ENCODE data around the gene FHOD3. TPM values are rescaled to one million over a fixed set of nuclear protein-coding genes. Genes with fewer than 3 reads are reported as not detected.

The FHOD3 gene
- total RNA-seq, 1 experiment from 2014 or later: 5.0 TPM

DNA sequence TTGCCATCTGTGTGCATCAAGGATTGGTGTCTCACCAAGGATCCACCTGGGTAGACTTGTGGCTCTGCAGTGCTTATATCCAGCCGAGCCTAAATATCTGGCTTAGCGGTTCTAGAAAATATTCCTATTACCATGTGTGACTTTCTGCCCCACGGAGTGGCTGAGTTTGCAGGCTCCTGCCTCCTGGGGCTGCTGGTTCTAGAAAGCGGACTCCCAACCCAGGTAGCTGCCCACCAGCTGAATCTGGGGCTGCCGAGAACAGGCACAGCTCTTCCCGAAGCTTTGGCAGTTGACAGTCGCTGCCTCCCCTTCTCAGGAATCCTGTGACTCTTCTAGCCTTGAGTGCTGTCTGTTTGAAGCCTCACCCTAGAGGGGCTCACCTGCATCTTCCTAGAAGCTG lies 426.7 kb downstream of the FHOD3 start:
- no peak for DNase-seq (ENCODE audit: unreplicated experiment)
- H3K27me3 Mint-ChIP-seq (ENCODE audit: insufficient read depth, unreplicated experiment): no peaks in the 10 kb centered on the region
- H3K27ac Mint-ChIP-seq (ENCODE audit: low read depth, unreplicated experiment): no peak overlapping the region
- ChIA-PET POLR2A (interaction anchor here (0.6 kb wide), 1 partner anchor 45 kb away, joined by 4 read pairs; no protein-coding TSS in a partner anchor), CTCF (interaction anchor here (1.1 to 1.7 kb wide), 4 partner anchors 8 to 85 kb away, joined by 3 to 8 read pairs (median 3); no protein-coding TSS in a partner anchor)
- intact Hi-C loops (cut with micrococcal nuclease): no loop called here
- no peak overlapping the region for H3K4me3 Mint-ChIP-seq (ENCODE audit: unreplicated experiment)
- no peaks in the 10 kb centered on the region for H3K9me3 Mint-ChIP-seq (ENCODE audit: unreplicated experiment)
- BruUV-seq (replicated peaks): no TSS peak
- H3K4me1 Mint-ChIP-seq (ENCODE audit: insufficient read depth, unreplicated experiment): no peaks in the 10 kb centered on the region
- H3K36me3 Mint-ChIP-seq (ENCODE audit: insufficient read depth, unreplicated experiment): peaks cover 4% of the 10 kb centered on the region
- TF ChIP-seq CTCF (IDR thresholded peaks at IDR 0.05; ENCODE audit: unreplicated experiment): no peak

DNA sequence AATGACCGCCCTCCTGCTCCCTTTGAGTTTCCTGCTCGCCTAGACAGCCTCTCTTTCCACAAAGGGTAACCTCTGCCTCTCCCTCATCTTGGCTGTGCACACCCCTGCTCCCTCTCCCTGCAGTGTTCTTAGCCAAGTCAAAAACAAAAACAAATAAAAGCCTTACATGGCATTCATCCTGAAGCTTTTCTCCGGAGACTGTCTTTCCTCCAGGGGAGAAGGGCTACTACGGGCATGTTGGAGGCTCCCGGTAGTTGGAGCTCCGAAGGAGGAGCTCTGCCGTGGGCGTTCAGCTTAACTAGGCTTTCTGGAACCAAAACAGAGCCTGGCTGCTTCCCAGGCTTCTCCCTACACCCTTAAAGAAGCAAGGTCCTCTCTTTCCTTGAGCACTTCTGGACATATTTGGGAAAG lies 427.1 kb downstream of the FHOD3 start:
- Mint-ChIP-seq H3K27ac (ENCODE audit: low read depth, unreplicated experiment) (no peak overlapping the region), H3K4me1 (ENCODE audit: insufficient read depth, unreplicated experiment) (no peaks in the 10 kb centered on the region), H3K4me3 (ENCODE audit: unreplicated experiment) (no peak overlapping the region), H3K27me3 (ENCODE audit: insufficient read depth, unreplicated experiment) (no peaks in the 10 kb centered on the region), H3K9me3 (ENCODE audit: unreplicated experiment) (no peaks in the 10 kb centered on the region), H3K36me3 (ENCODE audit: insufficient read depth, unreplicated experiment) (peaks cover 4% of the 10 kb centered on the region)
- POLR2A ChIA-PET: interaction anchor here (0.6 kb wide), 1 partner anchor 11 kb away, joined by 3 read pairs; no protein-coding TSS in a partner anchor
- intact Hi-C loops (cut with micrococcal nuclease): no loop called here
- no TSS peak for BruUV-seq (replicated peaks)
- DNase-seq (ENCODE audit: unreplicated experiment): no peak
- no peak for TF ChIP-seq CTCF (IDR thresholded peaks at IDR 0.05; ENCODE audit: unreplicated experiment)
- CTCF ChIA-PET: interaction anchor here (1.1 to 1.7 kb wide), 4 partner anchors 8 to 84 kb away, joined by 3 to 8 read pairs (median 3); no protein-coding TSS in a partner anchor

- Mint-ChIP-seq H3K9me3 (ENCODE audit: unreplicated experiment) (no peaks in the 10 kb centered on the region), H3K27ac (ENCODE audit: low read depth, unreplicated experiment) (no peak overlapping the region), H3K4me1 (ENCODE audit: insufficient read depth, unreplicated experiment) (no peaks in the 10 kb centered on the region), H3K36me3 (ENCODE audit: insufficient read depth, unreplicated experiment) (no peaks in the 10 kb centered on the region), H3K27me3 (ENCODE audit: insufficient read depth, unreplicated experiment) (no peaks in the 10 kb centered on the region), H3K4me3 (ENCODE audit: unreplicated experiment) (no peak overlapping the region)
- ChIA-PET CTCF (interaction anchor here (0.6 to 1.6 kb wide), 2 partner anchors 40 to 80 kb away, joined by 4 to 7 read pairs; no protein-coding TSS in a partner anchor), POLR2A (no interaction called here)
- no TSS peak for BruUV-seq (replicated peaks)
- TF ChIP-seq CTCF (IDR thresholded peaks at IDR 0.05; ENCODE audit: unreplicated experiment): no peak
- intact Hi-C loops (cut with micrococcal nuclease): no loop called here
- DNase-seq (ENCODE audit: unreplicated experiment): no peak
Measured at GRCh38 chr18:36728345-36728744, 430.8 kb downstream of the FHOD3 start.

GRCh38 chr18:36729197-36729596 lies 431.7 kb downstream of the FHOD3 start:
- no peak overlapping the region for H3K27ac Mint-ChIP-seq (ENCODE audit: low read depth, unreplicated experiment)
- POLR2A ChIA-PET: interaction anchor here (0.6 kb wide), 1 partner anchor 601 kb away, joined by 3 read pairs; no protein-coding TSS in a partner anchor

More at GRCh38 chr18:36729197-36729596, 431.7 kb downstream of the FHOD3 start:
- no peak overlapping the region for H3K4me3 Mint-ChIP-seq (ENCODE audit: unreplicated experiment)
- intact Hi-C loops (cut with micrococcal nuclease): no loop called here
- no TSS peak for BruUV-seq (replicated peaks)
- H3K9me3 Mint-ChIP-seq (ENCODE audit: unreplicated experiment): no peaks in the 10 kb centered on the region
- H3K4me1 Mint-ChIP-seq (ENCODE audit: insufficient read depth, unreplicated experiment): no peaks in the 10 kb centered on the region
- TF ChIP-seq CTCF (IDR thresholded peaks at IDR 0.05; ENCODE audit: unreplicated experiment): no peak
- H3K36me3 Mint-ChIP-seq (ENCODE audit: insufficient read depth, unreplicated experiment): no peaks in the 10 kb centered on the region
- no peak for DNase-seq (ENCODE audit: unreplicated experiment)
- CTCF ChIA-PET: interaction anchor here (0.6 to 2.7 kb wide), 4 partner anchors 26 to 180 kb away, joined by 3 to 17 read pairs (median 3); no protein-coding TSS in a partner anchor
- H3K27me3 Mint-ChIP-seq (ENCODE audit: insufficient read depth, unreplicated experiment): no peaks in the 10 kb centered on the region
